ENCODE results near the gene ZYG11B. TPM values are rescaled to one million over a fixed set of nuclear protein-coding genes. Genes with fewer than 3 reads are reported as not detected.

ZYG11B gene
- total and polyA plus RNA-seq, 9 of the 15 experiments (the other 6 are each of a cell fraction or from before 2014, with no cell fraction given): 4.9 to 22.2 (median 12.2) TPM

GRCh38 chr1:52751589-52752483, 25.6 kb downstream of the ZYG11B start (continued):
- TF ChIP-seq ZFX (CRISPR knock-in tag; IDR thresholded peaks at IDR 0.05) (no peak), RB1 (IDR thresholded peaks at IDR 0.05; ENCODE audit: low read depth) (0 out of 2 replicates have a peak, but pooled peaks have one; percentile 30), RAD51 (IDR thresholded peaks at IDR 0.05; ENCODE audit: borderline replicate concordance, low read depth) (no peak), HMBOX1 (IDR thresholded peaks at IDR 0.05) (no peak), ZNF232 (CRISPR knock-in tag; IDR thresholded peaks at IDR 0.05) (no peak), MAFG (tag; conservative IDR thresholded peaks at IDR 0.05) (no peak), ZNF778 (CRISPR knock-in tag; IDR thresholded peaks at IDR 0.05) (no peak), TRIM24 (IDR thresholded peaks at IDR 0.05) (no peak), FOXJ2 (tag; IDR thresholded peaks at IDR 0.05) (0 out of 2 replicates have a peak, but pooled peaks have one; percentile 34), TFAM (CRISPR knock-in tag; conservative IDR thresholded peaks at IDR 0.05) (no peak), L3MBTL2 (IDR thresholded peaks at IDR 0.05) (0 out of 2 replicates have a peak, but pooled peaks have one; percentile 26), STAT5B (CRISPR knock-in tag; IDR thresholded peaks at IDR 0.05) (no peak), TCF3 (CRISPR knock-in tag; IDR thresholded peaks at IDR 0.05) (peak; percentile 29; the same call in 1 of the 2 replicates), PHF20 (IDR thresholded peaks at IDR 0.05; ENCODE audit: partially characterized antibody) (no peak), MCM3 (IDR thresholded peaks at IDR 0.05) (no peak), FUS (optimal IDR thresholded peaks at IDR 0.05; ENCODE audit: low read depth, low read length) (no peak), SMARCE1 (IDR thresholded peaks at IDR 0.05) (peak; percentile 45; the same call in 1 of the 2 replicates), DNMT1 (IDR thresholded peaks at IDR 0.05) (no peak), CREB1 (IDR thresholded peaks at IDR 0.05) (no peak), CREB1 (CRISPR knock-in tag; IDR thresholded peaks at IDR 0.05) (no peak), MTA1 (IDR thresholded peaks at IDR 0.05; ENCODE audit: borderline replicate concordance) (no peak), ZNF76 (CRISPR knock-in tag; IDR thresholded peaks at IDR 0.05; ENCODE audit: borderline replicate concordance) (no peak), KLF1 (tag; IDR thresholded peaks at IDR 0.05) (no peak), SUPT5H (IDR thresholded peaks at IDR 0.05) (no peak)
- TF ChIP-seq, protein P1, sequence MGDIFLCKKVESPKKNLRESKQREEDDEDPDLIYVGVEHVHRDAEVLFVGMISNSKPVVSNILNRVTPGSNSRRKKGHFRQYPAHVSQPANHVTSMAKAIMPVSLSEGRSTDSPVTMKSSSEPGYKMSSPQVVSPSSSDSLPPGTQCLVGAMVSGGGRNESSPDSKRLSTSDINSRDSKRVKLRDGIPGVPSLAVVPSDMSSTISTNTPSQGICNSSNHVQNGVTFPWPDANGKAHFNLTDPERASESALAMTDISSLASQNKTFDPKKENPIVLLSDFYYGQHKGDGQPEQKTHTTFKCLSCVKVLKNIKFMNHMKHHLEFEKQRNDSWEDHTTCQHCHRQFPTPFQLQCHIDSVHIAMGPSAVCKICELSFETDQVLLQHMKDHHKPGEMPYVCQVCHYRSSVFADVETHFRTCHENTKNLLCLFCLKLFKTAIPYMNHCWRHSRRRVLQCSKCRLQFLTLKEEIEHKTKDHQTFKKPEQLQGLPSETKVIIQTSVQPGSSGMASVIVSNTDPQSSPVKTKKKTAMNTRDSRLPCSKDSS (IDR thresholded peaks at IDR 0.05; ENCODE audit: low read depth, partially characterized antibody): no peak
- TF ChIP-seq, protein P2, sequence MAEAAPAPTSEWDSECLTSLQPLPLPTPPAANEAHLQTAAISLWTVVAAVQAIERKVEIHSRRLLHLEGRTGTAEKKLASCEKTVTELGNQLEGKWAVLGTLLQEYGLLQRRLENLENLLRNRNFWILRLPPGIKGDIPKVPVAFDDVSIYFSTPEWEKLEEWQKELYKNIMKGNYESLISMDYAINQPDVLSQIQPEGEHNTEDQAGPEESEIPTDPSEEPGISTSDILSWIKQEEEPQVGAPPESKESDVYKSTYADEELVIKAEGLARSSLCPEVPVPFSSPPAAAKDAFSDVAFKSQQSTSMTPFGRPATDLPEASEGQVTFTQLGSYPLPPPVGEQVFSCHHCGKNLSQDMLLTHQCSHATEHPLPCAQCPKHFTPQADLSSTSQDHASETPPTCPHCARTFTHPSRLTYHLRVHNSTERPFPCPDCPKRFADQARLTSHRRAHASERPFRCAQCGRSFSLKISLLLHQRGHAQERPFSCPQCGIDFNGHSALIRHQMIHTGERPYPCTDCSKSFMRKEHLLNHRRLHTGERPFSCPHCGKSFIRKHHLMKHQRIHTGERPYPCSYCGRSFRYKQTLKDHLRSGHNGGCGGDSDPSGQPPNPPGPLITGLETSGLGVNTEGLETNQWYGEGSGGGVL (CRISPR knock-in tag; IDR thresholded peaks at IDR 0.05): no peak
- TF ChIP-seq, protein P3, sequence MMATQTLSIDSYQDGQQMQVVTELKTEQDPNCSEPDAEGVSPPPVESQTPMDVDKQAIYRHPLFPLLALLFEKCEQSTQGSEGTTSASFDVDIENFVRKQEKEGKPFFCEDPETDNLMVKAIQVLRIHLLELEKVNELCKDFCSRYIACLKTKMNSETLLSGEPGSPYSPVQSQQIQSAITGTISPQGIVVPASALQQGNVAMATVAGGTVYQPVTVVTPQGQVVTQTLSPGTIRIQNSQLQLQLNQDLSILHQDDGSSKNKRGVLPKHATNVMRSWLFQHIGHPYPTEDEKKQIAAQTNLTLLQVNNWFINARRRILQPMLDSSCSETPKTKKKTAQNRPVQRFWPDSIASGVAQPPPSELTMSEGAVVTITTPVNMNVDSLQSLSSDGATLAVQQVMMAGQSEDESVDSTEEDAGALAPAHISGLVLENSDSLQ (IDR thresholded peaks at IDR 0.05): peak; percentile 4; the same call in 1 of the 2 replicates

All from K562 (cell line).